ENCODE measurements around the gene ZNF775.

ZNF775 gene

DNA sequence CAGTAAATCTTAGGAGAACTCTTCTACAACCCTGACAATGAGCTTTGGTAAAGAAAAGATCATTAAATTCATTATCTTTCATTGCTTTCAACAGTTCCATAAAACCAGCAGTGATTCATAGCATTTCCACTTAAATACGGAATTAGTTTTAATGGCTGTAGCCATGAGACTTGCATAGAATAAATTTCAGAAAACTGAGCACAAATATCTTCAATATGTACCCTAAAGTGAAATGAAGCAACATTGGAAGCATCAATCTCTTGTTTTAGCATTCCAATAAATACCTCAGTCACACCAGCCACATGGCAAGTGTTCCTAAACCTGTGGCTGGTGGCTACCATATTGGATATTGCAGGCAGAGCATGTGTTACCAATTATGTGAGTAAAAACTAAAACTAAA, 34.1 kb upstream of the ZNF775 start:
- 100% methylated on average over 1 of the region's 1 CpG for WGBS, 2 experiments
- H3K4me1 ChIP-seq (ENCODE audit: control insufficient read depth, insufficient read depth, low read length) = peaks cover 13% of the 10 kb centered on the region
- no peaks in the 10 kb centered on the region for H3K9me3 ChIP-seq (ENCODE audit: control insufficient read depth, low read length)
- peaks cover 39% of the 10 kb centered on the region for H3K27me3 ChIP-seq (ENCODE audit: control insufficient read depth, insufficient read depth, low read length, poor library complexity, severe bottlenecking)
- no peak overlapping the region for H3K4me3 ChIP-seq (ENCODE audit: insufficient read depth, low read depth, low read length)
- H3K27ac ChIP-seq (ENCODE audit: insufficient read depth, low read depth, low read length, poor library complexity, severe bottlenecking) = no peak overlapping the region
- no peaks in the 10 kb centered on the region for H3K36me3 ChIP-seq (ENCODE audit: control insufficient read depth, insufficient read depth, low read length)

DNA sequence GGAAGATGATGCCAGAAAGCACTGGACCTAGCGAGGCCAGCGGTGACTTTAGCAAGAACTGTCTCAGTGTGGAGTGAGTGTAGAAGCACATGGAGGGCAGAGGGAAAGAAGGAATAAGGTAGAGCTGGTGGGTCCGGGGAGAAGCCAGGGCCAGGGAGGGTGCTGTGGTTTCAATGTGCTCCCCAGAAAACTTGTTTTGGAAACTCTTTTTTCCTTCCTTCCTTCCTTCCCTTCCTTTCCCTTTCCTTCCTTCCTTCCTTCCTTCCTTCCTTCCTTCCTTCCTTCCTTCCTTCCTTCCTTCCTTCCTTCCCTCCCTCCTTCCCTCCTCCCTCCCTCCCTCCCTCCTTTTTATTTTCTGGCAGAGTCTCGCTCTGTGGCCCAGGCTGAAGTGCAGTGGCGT, 32.2 kb upstream of the ZNF775 start:
- Histone ChIP-seq H3K27ac (ENCODE audit: insufficient read depth, low read depth, low read length, poor library complexity, severe bottlenecking) (no peak overlapping the region), H3K4me3 (ENCODE audit: insufficient read depth, low read depth, low read length) (no peak overlapping the region), H3K4me1 (ENCODE audit: control insufficient read depth, insufficient read depth, low read length) (no peaks in the 10 kb centered on the region), H3K36me3 (ENCODE audit: control insufficient read depth, insufficient read depth, low read length) (no peaks in the 10 kb centered on the region), H3K27me3 (ENCODE audit: control insufficient read depth, insufficient read depth, low read length, poor library complexity, severe bottlenecking) (peaks cover 20% of the 10 kb centered on the region), H3K9me3 (ENCODE audit: control insufficient read depth, low read length) (no peaks in the 10 kb centered on the region)
- WGBS, 2 experiments = 91 to 93% methylated on average over 5 of the region's 5 CpGs

DNA sequence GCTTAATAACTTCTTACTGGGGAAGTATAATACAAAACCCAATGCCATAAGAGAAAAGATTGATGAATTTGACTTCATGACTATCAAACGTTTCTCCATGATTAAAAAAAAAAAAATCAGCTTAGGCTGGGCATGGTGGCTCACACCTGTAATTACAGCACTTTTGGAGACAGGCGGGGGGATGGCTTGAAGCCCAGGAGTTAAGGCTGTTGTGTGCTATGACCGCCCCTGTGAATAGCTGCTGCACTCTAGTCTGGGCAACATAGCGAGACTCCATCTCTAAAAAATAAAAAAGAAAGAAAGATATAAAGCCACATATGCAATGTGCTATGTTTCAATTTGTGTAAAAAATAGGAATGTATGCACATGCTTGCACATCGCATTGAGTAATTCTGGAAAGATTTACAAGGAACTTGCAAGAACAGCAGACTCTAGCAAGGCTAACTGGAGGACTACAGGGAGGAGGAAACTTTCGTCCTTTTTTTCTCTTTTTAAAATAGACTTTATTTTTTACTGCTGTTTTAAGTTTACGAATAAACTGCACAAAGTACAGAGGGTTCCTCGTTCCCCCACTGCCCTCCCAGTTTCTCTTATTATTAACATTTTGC, 27.4 kb upstream of the ZNF775 start:
- Histone ChIP-seq H3K9me3 (ENCODE audit: control insufficient read depth, low read length) (no peaks in the 10 kb centered on the region), H3K27ac (ENCODE audit: insufficient read depth, low read depth, low read length, poor library complexity, severe bottlenecking) (no peak overlapping the region), H3K27me3 (ENCODE audit: control insufficient read depth, insufficient read depth, low read length, poor library complexity, severe bottlenecking) (no peaks in the 10 kb centered on the region), H3K36me3 (ENCODE audit: control insufficient read depth, insufficient read depth, low read length) (no peaks in the 10 kb centered on the region), H3K4me1 (ENCODE audit: control insufficient read depth, insufficient read depth, low read length) (no peaks in the 10 kb centered on the region), H3K4me3 (ENCODE audit: insufficient read depth, low read depth, low read length) (no peak overlapping the region)
- 83 to 84% methylated on average over 5 to 6 of the region's 8 CpGs for WGBS, 2 experiments

DNA sequence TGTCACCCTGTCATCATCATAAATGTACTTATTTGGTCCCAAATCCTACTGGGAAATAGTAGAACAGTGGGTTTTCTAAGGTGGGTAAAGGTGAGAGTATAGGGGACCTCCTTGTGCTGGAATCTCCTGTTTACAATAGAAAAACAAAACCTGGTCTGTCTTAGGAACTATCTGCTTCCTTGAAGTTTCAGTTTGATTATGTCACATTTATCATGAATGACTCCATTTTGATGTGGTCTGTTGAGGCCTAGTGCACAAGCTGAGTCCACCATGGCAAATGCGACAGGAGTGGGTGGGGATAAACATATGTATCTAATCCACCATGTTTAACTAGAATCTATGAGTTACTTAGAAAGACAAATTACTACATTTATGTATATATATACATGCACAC, 23.5 kb upstream of the ZNF775 start:
- Histone ChIP-seq H3K27me3 (ENCODE audit: control insufficient read depth, insufficient read depth, low read length, poor library complexity, severe bottlenecking) (no peaks in the 10 kb centered on the region), H3K4me3 (ENCODE audit: insufficient read depth, low read depth, low read length) (no peak overlapping the region), H3K27ac (ENCODE audit: insufficient read depth, low read depth, low read length, poor library complexity, severe bottlenecking) (no peak overlapping the region), H3K4me1 (ENCODE audit: control insufficient read depth, insufficient read depth, low read length) (no peaks in the 10 kb centered on the region), H3K36me3 (ENCODE audit: control insufficient read depth, insufficient read depth, low read length) (no peaks in the 10 kb centered on the region), H3K9me3 (ENCODE audit: control insufficient read depth, low read length) (no peaks in the 10 kb centered on the region)
- 89% methylated on average over 1 of the region's 1 CpG; no CpG with 5 or more reads in 1 of the 2 experiments for WGBS, 2 experiments

DNA sequence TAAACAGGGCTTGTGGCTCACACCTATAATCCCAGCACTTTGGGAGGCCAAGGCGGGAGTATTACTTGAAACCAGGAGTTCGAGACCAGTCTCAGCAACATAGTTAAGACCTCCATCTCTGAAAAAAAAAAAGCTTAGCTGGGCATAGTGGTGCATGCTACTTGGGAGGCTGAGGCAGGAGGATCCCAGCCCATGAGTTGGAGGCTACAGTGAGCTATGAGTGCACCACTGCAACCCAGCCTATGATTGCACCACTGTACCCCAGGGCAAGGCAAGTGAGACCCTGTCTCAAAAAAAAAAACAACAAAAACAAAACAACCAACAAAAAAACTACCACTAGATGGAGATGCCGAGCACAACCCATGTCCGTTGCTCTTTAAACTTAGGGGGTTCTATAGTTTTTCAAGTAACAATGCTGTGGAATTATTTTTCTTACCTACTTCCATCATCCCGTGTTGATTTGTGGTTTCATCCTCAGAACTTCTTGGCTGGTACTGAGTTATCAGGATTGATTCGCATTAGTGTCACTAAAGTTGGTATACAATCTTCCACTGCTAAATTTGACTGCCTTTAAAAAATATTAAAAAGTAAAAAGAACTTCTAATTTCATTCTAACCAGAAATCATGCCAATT, 22.7 kb upstream of the ZNF775 start:
- no peak overlapping the region for H3K27ac ChIP-seq (ENCODE audit: insufficient read depth, low read depth, low read length, poor library complexity, severe bottlenecking)
- no peak overlapping the region for H3K4me3 ChIP-seq (ENCODE audit: insufficient read depth, low read depth, low read length)
- no peaks in the 10 kb centered on the region for H3K36me3 ChIP-seq (ENCODE audit: control insufficient read depth, insufficient read depth, low read length)
- no peaks in the 10 kb centered on the region for H3K9me3 ChIP-seq (ENCODE audit: control insufficient read depth, low read length)
- peaks cover 2% of the 10 kb centered on the region for H3K4me1 ChIP-seq (ENCODE audit: control insufficient read depth, insufficient read depth, low read length)
- H3K27me3 ChIP-seq (ENCODE audit: control insufficient read depth, insufficient read depth, low read length, poor library complexity, severe bottlenecking) = no peaks in the 10 kb centered on the region
- WGBS, 2 experiments = 47 to 48% methylated on average over 4 to 6 of the region's 6 CpGs

DNA sequence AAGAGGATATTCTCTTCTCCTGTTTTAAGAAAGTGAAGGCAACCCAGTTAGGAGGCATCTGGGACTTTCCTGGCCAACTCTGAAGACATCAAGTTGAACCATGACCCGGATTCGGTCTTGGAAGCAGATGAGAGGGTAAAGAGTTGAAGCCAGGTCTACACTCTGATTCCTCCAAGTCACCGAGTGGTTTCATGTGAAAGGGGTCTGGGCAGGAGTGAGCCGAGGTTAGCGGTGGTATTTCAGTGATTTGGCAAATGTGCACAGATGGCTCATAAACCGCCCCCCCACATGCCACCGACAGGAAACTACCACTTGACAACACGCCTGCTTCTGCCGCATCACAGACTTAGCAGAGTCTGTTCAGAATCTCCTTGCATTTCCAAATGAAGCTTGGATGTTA, 21.9 kb upstream of the ZNF775 start:
- H3K36me3 ChIP-seq (ENCODE audit: control insufficient read depth, insufficient read depth, low read length) = no peaks in the 10 kb centered on the region
- 88 to 89% methylated on average over 9 of the region's 9 CpGs for WGBS, 2 experiments
- no peaks in the 10 kb centered on the region for H3K27me3 ChIP-seq (ENCODE audit: control insufficient read depth, insufficient read depth, low read length, poor library complexity, severe bottlenecking)
- no peak overlapping the region for H3K4me3 ChIP-seq (ENCODE audit: insufficient read depth, low read depth, low read length)
- peaks cover 9% of the 10 kb centered on the region for H3K4me1 ChIP-seq (ENCODE audit: control insufficient read depth, insufficient read depth, low read length)
- H3K27ac ChIP-seq (ENCODE audit: insufficient read depth, low read depth, low read length, poor library complexity, severe bottlenecking) = no peak overlapping the region
- H3K9me3 ChIP-seq (ENCODE audit: control insufficient read depth, low read length) = no peaks in the 10 kb centered on the region

DNA sequence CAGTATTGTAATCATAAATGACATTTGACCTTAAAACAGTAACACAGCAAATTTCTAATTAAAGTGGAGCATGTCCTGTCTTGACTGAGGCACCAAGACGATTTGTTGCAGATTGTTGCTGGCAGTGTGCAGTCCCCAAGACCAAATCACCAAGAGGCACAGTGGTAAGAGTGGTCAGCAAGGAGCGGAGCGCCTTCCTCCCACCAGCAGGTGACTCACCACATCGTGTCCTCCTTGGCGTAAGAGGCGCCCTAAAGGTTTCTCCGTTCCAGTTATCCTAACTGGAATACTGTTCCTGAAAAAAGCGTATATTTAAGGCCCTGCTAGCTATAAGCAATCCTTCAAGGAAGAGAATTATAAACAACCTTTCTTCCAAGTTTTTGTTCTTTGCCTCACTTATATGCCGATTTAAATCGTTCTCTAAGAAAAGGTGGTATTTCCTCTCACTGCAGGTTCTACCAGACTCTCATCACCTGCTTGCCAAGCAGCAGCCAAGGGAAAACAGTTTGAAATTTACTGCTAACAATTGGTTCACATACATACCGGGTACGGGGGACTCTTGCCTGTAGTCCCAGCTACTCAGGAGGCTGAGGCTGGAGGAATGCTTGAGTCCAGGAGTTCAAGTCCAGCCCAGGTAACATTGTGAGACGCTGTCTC, 21.2 kb upstream of the ZNF775 start:
- Histone ChIP-seq H3K4me1 (ENCODE audit: control insufficient read depth, insufficient read depth, low read length) (peaks cover 16% of the 10 kb centered on the region), H3K27me3 (ENCODE audit: control insufficient read depth, insufficient read depth, low read length, poor library complexity, severe bottlenecking) (no peaks in the 10 kb centered on the region), H3K27ac (ENCODE audit: insufficient read depth, low read depth, low read length, poor library complexity, severe bottlenecking) (no peak overlapping the region), H3K4me3 (ENCODE audit: insufficient read depth, low read depth, low read length) (no peak overlapping the region), H3K9me3 (ENCODE audit: control insufficient read depth, low read length) (no peaks in the 10 kb centered on the region), H3K36me3 (ENCODE audit: control insufficient read depth, insufficient read depth, low read length) (no peaks in the 10 kb centered on the region)
- WGBS, 2 experiments = 78% methylated on average over 13 of the region's 13 CpGs

DNA sequence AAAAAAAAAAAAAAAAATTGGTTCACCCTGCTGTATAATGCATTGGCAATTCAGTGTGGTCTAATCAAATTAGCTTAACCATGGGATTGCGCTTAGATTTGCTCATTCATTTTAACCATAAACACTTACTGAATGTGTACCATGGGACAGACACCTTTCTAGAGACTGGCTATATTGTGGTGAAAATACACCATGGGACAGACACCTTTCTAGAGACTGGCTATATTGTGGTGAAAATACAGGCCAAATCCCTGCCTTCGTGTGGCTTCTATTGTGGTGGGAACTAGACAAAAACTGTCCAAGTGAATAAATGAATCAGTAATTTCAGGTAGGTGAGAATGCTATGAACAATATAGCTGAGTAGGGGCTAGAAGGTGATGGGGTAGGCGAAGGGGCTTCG, 20.7 kb upstream of the ZNF775 start:
- Histone ChIP-seq H3K4me3 (ENCODE audit: insufficient read depth, low read depth, low read length) (no peak overlapping the region), H3K9me3 (ENCODE audit: control insufficient read depth, low read length) (no peaks in the 10 kb centered on the region), H3K27me3 (ENCODE audit: control insufficient read depth, insufficient read depth, low read length, poor library complexity, severe bottlenecking) (no peaks in the 10 kb centered on the region), H3K27ac (ENCODE audit: insufficient read depth, low read depth, low read length, poor library complexity, severe bottlenecking) (no peak overlapping the region), H3K36me3 (ENCODE audit: control insufficient read depth, insufficient read depth, low read length) (no peaks in the 10 kb centered on the region), H3K4me1 (ENCODE audit: control insufficient read depth, insufficient read depth, low read length) (peaks cover 16% of the 10 kb centered on the region)
- 95% methylated on average over 4 of the region's 4 CpGs for WGBS, 2 experiments

DNA sequence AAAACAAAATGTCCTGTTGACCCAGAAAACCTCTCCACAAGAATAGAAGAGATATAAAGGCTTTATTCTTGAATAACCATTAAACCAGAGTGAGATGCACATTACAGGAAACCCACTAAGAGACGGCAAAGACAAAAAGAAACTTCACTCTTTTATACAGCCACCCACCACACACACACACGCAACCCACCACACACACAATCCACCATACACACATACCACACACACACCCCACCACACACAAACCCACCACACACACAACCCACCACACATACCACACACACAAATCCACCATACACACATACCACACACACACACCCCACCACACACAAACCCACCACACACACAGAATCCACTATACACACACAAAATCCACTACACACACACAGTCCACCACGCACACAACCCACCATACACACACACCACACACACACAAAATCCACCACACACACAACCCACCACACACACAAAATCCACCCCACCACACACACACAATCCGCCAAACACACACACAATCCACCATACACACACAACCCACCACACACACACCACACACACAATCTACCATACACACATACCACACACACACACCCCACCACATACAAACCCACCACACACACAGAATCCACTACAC, 20.0 kb upstream of the ZNF775 start:
- H3K4me1 ChIP-seq (ENCODE audit: control insufficient read depth, insufficient read depth, low read length) = peaks cover 16% of the 10 kb centered on the region
- H3K9me3 ChIP-seq (ENCODE audit: control insufficient read depth, low read length) = no peaks in the 10 kb centered on the region
- no peaks in the 10 kb centered on the region for H3K36me3 ChIP-seq (ENCODE audit: control insufficient read depth, insufficient read depth, low read length)
- WGBS, 2 experiments = 90 to 92% methylated on average over 4 of the region's 4 CpGs
- H3K27me3 ChIP-seq (ENCODE audit: control insufficient read depth, insufficient read depth, low read length, poor library complexity, severe bottlenecking) = no peaks in the 10 kb centered on the region
- no peak overlapping the region for H3K4me3 ChIP-seq (ENCODE audit: insufficient read depth, low read depth, low read length)
- H3K27ac ChIP-seq (ENCODE audit: insufficient read depth, low read depth, low read length, poor library complexity, severe bottlenecking) = no peak overlapping the region

DNA sequence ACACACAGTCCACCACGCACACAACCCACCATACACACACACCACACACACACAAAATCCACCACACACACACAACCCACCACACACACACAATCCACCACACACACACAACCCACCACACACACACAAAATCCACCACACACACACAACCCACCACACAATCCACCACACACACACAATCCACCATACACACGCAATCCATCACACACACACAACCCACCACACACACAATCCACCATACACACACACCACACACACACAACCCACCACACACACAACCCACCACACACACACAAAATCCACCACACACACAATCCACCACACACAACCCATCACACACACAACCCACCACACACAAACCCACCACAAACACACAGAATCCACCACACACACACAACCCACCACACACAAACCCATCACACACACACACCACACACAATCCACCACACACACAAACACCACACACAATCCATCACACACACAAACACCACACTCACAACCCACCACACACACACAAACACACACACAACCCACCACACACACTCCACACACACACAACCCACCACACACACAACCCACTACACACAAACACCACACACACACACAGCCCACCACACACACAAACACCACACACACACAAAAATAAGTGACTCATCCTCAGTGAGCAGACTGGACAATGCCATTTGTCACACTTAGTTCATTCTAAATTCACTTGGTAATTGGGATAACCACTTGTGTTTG, 19.3 kb upstream of the ZNF775 start:
- Histone ChIP-seq H3K4me3 (ENCODE audit: insufficient read depth, low read depth, low read length) (no peak overlapping the region), H3K27ac (ENCODE audit: insufficient read depth, low read depth, low read length, poor library complexity, severe bottlenecking) (no peak overlapping the region), H3K27me3 (ENCODE audit: control insufficient read depth, insufficient read depth, low read length, poor library complexity, severe bottlenecking) (no peaks in the 10 kb centered on the region), H3K36me3 (ENCODE audit: control insufficient read depth, insufficient read depth, low read length) (no peaks in the 10 kb centered on the region), H3K4me1 (ENCODE audit: control insufficient read depth, insufficient read depth, low read length) (peaks cover 16% of the 10 kb centered on the region), H3K9me3 (ENCODE audit: control insufficient read depth, low read length) (no peaks in the 10 kb centered on the region)
- 90 to 94% methylated on average over 2 of the region's 2 CpGs for WGBS, 2 experiments

Measured in ectodermal cell (in vitro differentiated cells).